SU-DHL-6 (cell line): ENCODE results near the gene TRMT44.

Experiments used
- H2AFZ ChIP-seq: fragments of 200-600 bp; sonication (generic); 2 replicates; pipeline ENCODE4 v1.6.1; 2014; ENCODE audit warnings: low read depth, mild to moderate bottlenecking, moderate library complexity, mixed read lengths, antibody characterized with exemption, low read length; ENCODE audit not compliant: severe bottlenecking
- H3F3A ChIP-seq: fragments of 200-600 bp; shearing (Covaris generic); 2 replicates; pipeline ENCODE4 v1.6.0; 2016; ENCODE audit warnings: antibody characterized with exemption, mild to moderate bottlenecking; ENCODE audit not compliant: insufficient read depth
- H3K27ac ChIP-seq: fragments of 200-600 bp; sonication (generic); 2 replicates; pipeline ENCODE4 v1.5.1; 2016; ENCODE audit warnings: low read depth, mild to moderate bottlenecking, low read length, moderate library complexity, mixed read lengths
- H3K27me3 ChIP-seq: fragments of 200-600 bp; sonication (generic), shearing (Covaris generic); 2 replicates; pipeline ENCODE4 v1.6.0; 2014; ENCODE audit warnings: mild to moderate bottlenecking, low read length
- H3K36me3 ChIP-seq: fragments of 200-600 bp; sonication (generic); 2 replicates; pipeline ENCODE4 v1.6.1; 2014; ENCODE audit warnings: mild to moderate bottlenecking, low read length, mixed read lengths
- H3K4me2 ChIP-seq: fragments of 300-600, 200-600 bp; shearing (Covaris generic), sonication (generic); 2 replicates; pipeline ENCODE4 v1.6.0; 2014; ENCODE audit warnings: low read length, low read depth, mild to moderate bottlenecking; ENCODE audit not compliant: poor library complexity, severe bottlenecking
- H3K4me3 ChIP-seq: fragments of 200-600 bp; sonication (generic); 2 replicates; pipeline ENCODE4 v1.5.1; 2014; ENCODE audit warnings: antibody characterized with exemption, low read length, mild to moderate bottlenecking, mixed read lengths; ENCODE audit not compliant: insufficient read depth, poor library complexity, severe bottlenecking
- H3K79me2 ChIP-seq: fragments of 200-600 bp; sonication (generic); 2 replicates; pipeline ENCODE4 v1.6.1; 2014; ENCODE audit warnings: mild to moderate bottlenecking, low read length, moderate library complexity; ENCODE audit not compliant: insufficient read depth
- H3K9ac ChIP-seq: fragments of 200-600 bp; sonication (generic); 2 replicates; pipeline ENCODE4 v1.7.0; 2014; ENCODE audit warnings: mild to moderate bottlenecking, low read length
- H3K9me2 ChIP-seq: fragments of 200-600 bp; sonication (generic); replicated peaks from 2 replicates; pipeline ENCODE4 v1.6.1; 2014; ENCODE audit warnings: low read length; ENCODE audit not compliant: insufficient read depth
- H3K9me3 ChIP-seq: fragments of 200-600 bp; sonication (generic); 2 replicates; pipeline ENCODE4 v1.6.1; 2014; ENCODE audit warnings: low read length, mixed read lengths; ENCODE audit not compliant: insufficient read depth
- H4K20me1 ChIP-seq: fragments of 200-600 bp; sonication (generic); 2 replicates; pipeline ENCODE4 v1.6.1; 2014; ENCODE audit warnings: low read depth, mild to moderate bottlenecking, antibody characterized with exemption, low read length, moderate library complexity, mixed read lengths
- EZH2phosphoT487 ChIP-seq: fragments of 200-600 bp; sonication (generic), shearing (Covaris generic); conservative IDR thresholded peaks from 2 replicates; pipeline ENCODE4 v1.6.1; 2018; ENCODE audit warnings: mild to moderate bottlenecking, antibody characterized with exemption, low read length, moderate library complexity, mixed read lengths
- TF ChIP-seq, protein P1 (sequence below): fragments of 200-600 bp; sonication (generic); IDR thresholded peaks from one replicate; pipeline ENCODE4 v1.5.1; 2017; ENCODE audit warnings: antibody characterized with exemption, mild to moderate bottlenecking, low read length, moderate library complexity; ENCODE audit not compliant: insufficient read depth, poor library complexity, severe bottlenecking

The TRMT44 gene

DNA sequence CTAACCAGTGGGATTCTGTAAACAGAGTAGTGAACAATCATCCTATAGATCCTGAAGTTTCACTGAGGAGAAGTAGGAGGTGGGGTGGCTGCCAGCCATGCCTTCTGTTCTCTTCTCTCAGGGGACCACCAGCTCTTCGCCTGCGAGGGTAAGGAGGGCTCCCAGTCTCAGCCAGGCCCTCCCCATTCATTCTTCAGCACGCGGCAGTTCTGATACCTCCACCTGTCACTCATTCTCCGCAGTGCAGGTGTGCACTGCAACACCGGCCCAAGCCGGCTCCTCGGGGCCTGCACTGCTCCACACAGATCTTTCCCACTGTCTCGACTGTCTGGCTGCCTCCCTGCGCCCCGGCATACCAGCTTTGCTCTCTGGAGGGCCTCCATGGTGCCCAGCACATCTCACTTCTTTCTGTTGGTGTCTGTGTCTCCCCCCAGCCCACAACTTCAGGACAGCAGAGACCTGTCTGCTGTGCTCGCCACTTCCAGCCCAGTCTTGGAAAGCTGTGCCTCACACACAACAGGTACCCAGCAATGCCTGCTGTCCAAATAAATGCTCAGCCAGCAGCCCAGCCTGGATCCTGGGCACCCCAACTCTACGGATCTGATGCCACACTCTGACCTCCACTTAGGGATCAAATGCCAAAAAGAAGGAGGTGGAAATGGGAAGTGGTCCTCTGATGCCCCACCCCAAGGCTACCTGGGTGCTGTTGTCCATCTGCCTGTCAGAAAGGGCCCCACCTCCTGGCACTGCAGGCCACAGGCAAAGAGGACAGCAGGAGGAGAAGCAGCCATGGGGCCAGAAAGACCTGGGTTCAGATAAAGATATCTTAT lies 29.0 kb upstream of the TRMT44 start:
- H3K79me2 ChIP-seq: no peaks in the 10 kb centered on the region
- no peak overlapping the region for H2AFZ ChIP-seq
- no peaks in the 10 kb centered on the region for H3F3A ChIP-seq
- H4K20me1 ChIP-seq: no peaks in the 10 kb centered on the region
- TF ChIP-seq, protein P1, sequence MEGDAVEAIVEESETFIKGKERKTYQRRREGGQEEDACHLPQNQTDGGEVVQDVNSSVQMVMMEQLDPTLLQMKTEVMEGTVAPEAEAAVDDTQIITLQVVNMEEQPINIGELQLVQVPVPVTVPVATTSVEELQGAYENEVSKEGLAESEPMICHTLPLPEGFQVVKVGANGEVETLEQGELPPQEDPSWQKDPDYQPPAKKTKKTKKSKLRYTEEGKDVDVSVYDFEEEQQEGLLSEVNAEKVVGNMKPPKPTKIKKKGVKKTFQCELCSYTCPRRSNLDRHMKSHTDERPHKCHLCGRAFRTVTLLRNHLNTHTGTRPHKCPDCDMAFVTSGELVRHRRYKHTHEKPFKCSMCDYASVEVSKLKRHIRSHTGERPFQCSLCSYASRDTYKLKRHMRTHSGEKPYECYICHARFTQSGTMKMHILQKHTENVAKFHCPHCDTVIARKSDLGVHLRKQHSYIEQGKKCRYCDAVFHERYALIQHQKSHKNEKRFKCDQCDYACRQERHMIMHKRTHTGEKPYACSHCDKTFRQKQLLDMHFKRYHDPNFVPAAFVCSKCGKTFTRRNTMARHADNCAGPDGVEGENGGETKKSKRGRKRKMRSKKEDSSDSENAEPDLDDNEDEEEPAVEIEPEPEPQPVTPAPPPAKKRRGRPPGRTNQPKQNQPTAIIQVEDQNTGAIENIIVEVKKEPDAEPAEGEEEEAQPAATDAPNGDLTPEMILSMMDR: no peak
- TF ChIP-seq EZH2phosphoT487: no peak
- no peaks in the 10 kb centered on the region for H3K9me3 ChIP-seq
- no peaks in the 10 kb centered on the region for H3K9me2 ChIP-seq
- H3K9ac ChIP-seq: no peak overlapping the region
- H3K4me2 ChIP-seq: no peak overlapping the region
- no peak overlapping the region for H3K27ac ChIP-seq
- no peaks in the 10 kb centered on the region for H3K36me3 ChIP-seq
- H3K27me3 ChIP-seq: no peaks in the 10 kb centered on the region
- no peak overlapping the region for H3K4me3 ChIP-seq

DNA sequence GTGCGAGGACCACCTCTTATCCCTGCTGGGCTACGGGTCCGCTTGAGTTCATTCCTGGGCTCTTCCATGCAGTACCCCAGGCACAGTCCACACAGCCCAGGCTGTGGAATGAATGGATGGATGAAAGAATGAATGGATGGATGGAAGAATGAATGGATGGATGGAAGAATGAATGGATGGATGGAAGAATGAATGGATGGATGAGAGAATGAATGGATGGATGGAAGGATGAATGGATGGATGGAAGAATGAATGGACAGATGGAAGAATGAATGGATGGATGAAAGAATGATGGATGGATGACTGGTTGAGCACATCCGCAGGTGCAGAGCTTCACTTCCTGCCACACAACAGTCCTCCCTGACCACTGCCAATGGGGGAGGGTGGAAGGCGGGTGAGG lies 28.3 kb upstream of the TRMT44 start:
- Histone ChIP-seq H3K79me2 (no peaks in the 10 kb centered on the region), H3K9ac (no peak overlapping the region), H2AFZ (no peak overlapping the region), H3K27me3 (no peaks in the 10 kb centered on the region), H3F3A (no peaks in the 10 kb centered on the region), H4K20me1 (no peaks in the 10 kb centered on the region), H3K4me3 (no peak overlapping the region), H3K27ac (no peak overlapping the region), H3K4me2 (no peak overlapping the region), H3K9me2 (no peaks in the 10 kb centered on the region), H3K36me3 (no peaks in the 10 kb centered on the region), H3K9me3 (no peaks in the 10 kb centered on the region)
- TF ChIP-seq, protein P1: no peak
- no peak for TF ChIP-seq EZH2phosphoT487

DNA sequence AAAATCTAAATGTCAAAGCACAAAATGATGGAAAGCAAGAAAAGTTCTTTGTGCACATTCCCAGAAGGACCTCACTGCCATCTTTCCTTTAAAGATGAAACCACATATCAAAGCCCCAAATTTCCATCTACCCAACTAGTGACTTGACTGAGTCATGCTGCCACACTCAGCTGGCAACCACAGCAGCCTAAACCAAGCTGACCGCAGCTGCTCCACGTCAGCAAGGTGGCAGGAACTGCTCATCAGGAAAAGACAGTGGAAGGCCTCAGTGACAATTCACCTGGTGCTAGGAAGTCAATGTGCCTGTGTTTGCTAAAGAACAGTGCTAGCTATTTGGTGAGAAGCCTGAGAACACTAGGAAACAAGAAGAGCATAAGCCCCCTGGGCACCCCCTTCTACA lies 26.2 kb upstream of the TRMT44 start:
- no peak overlapping the region for H3K4me3 ChIP-seq
- no peak overlapping the region for H2AFZ ChIP-seq
- H3K36me3 ChIP-seq: no peaks in the 10 kb centered on the region
- no peaks in the 10 kb centered on the region for H3K9me3 ChIP-seq
- H3K9me2 ChIP-seq: no peaks in the 10 kb centered on the region
- H3K27me3 ChIP-seq: no peaks in the 10 kb centered on the region
- no peak overlapping the region for H3K9ac ChIP-seq
- TF ChIP-seq, protein P1: no peak
- TF ChIP-seq EZH2phosphoT487: no peak
- no peaks in the 10 kb centered on the region for H3K79me2 ChIP-seq
- no peaks in the 10 kb centered on the region for H3F3A ChIP-seq
- H4K20me1 ChIP-seq: no peaks in the 10 kb centered on the region
- no peak overlapping the region for H3K27ac ChIP-seq
- no peak overlapping the region for H3K4me2 ChIP-seq
